ENCODE data around the gene TBC1D22A. TPM values are rescaled to one million over a fixed set of nuclear protein-coding genes. Genes with fewer than 3 reads are reported as not detected.

Gene TBC1D22A
- total and polyA plus RNA-seq, 2 experiments from 2014 or later = 9.6 to 13.3 TPM

- Histone ChIP-seq H3F3A (replicated peaks; ENCODE audit: low read depth) (no peaks in the 10 kb centered on the region), H3K4me2 (no peak overlapping the region), H3K27me3 (ENCODE audit: insufficient read depth) (no peaks in the 10 kb centered on the region), H3K4me3 (no peak overlapping the region), H3K9me2 (ENCODE audit: insufficient read depth) (no peaks in the 10 kb centered on the region), H3K27ac (ENCODE audit: low read depth) (no peak overlapping the region), H3K79me2 (replicated peaks; ENCODE audit: insufficient read depth) (peaks cover 84% of the 10 kb centered on the region), H3K4me1 (ENCODE audit: insufficient read depth) (peaks cover 14% of the 10 kb centered on the region; the same call in 1 of the 2 replicates), H4K20me1 (replicated peaks; ENCODE audit: insufficient read depth) (peaks cover 4% of the 10 kb centered on the region; the same call in 1 of the 2 replicates), H2AFZ (no peak overlapping the region), H3K36me3 (ENCODE audit: insufficient read depth) (no peaks in the 10 kb centered on the region)
- H3K4me1 Mint-ChIP-seq = peaks cover 27% of the 10 kb centered on the region
- H3K4me3 Mint-ChIP-seq = no peak overlapping the region
- peaks cover 12% of the 10 kb centered on the region for H3K27me3 Mint-ChIP-seq (ENCODE audit: insufficient read depth, low read depth, poor library complexity)
- DNase-seq (ENCODE audit: low spot score) (no peak), ATAC-seq (no peak)
- H3K36me3 Mint-ChIP-seq (ENCODE audit: low read depth) = peaks cover 5% of the 10 kb centered on the region; the same call in 2 of the 3 replicates
- peak overlapping the region; percentile 55 for H3K27ac Mint-ChIP-seq
- no peaks in the 10 kb centered on the region for H3K9me3 Mint-ChIP-seq
- no peak for TF ChIP-seq NANOG (IDR thresholded peaks at IDR 0.05; ENCODE audit: borderline replicate concordance)
- TF ChIP-seq ZNF462 (CRISPR knock-in tag; IDR thresholded peaks at IDR 0.05) = no peak
- no peak for TF ChIP-seq ZNF114 (CRISPR knock-in tag; IDR thresholded peaks at IDR 0.05)
- TF ChIP-seq EZH2phosphoT487 (IDR thresholded peaks at IDR 0.05; ENCODE audit: unreplicated experiment) = no peak
- TF ChIP-seq ZNF331 (CRISPR knock-in tag; IDR thresholded peaks at IDR 0.05; ENCODE audit: low read depth) = no peak
- no peak for TF ChIP-seq POLR2AphosphoS5 (IDR thresholded peaks at IDR 0.05; ENCODE audit: low read depth)
- no peak for TF ChIP-seq REST (IDR thresholded peaks at IDR 0.05; ENCODE audit: unreplicated experiment)
- TF ChIP-seq STAT1 (IDR thresholded peaks at IDR 0.05; ENCODE audit: unreplicated experiment) = no peak
- TF ChIP-seq EZH2 (IDR thresholded peaks at IDR 0.05; ENCODE audit: low read depth, unreplicated experiment) = no peak
- TF ChIP-seq, protein P1, sequence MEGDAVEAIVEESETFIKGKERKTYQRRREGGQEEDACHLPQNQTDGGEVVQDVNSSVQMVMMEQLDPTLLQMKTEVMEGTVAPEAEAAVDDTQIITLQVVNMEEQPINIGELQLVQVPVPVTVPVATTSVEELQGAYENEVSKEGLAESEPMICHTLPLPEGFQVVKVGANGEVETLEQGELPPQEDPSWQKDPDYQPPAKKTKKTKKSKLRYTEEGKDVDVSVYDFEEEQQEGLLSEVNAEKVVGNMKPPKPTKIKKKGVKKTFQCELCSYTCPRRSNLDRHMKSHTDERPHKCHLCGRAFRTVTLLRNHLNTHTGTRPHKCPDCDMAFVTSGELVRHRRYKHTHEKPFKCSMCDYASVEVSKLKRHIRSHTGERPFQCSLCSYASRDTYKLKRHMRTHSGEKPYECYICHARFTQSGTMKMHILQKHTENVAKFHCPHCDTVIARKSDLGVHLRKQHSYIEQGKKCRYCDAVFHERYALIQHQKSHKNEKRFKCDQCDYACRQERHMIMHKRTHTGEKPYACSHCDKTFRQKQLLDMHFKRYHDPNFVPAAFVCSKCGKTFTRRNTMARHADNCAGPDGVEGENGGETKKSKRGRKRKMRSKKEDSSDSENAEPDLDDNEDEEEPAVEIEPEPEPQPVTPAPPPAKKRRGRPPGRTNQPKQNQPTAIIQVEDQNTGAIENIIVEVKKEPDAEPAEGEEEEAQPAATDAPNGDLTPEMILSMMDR (conservative IDR thresholded peaks at IDR 0.05; ENCODE audit: low read depth in 2 of 2) = no peak
- TF ChIP-seq JUNB (IDR thresholded peaks at IDR 0.05; ENCODE audit: unreplicated experiment) = no peak
- TF ChIP-seq CREB1 (CRISPR knock-in tag; IDR thresholded peaks at IDR 0.05; ENCODE audit: low read depth) = no peak
- TF ChIP-seq ETS1 (IDR thresholded peaks at IDR 0.05) = no peak
Observed at GRCh38 chr22:46775850-46776826, 13.7 kb downstream of the TBC1D22A start.
